Measurements from ENCODE around the gene ESR2. TPM values are rescaled to one million over a fixed set of nuclear protein-coding genes. Genes with fewer than 3 reads are reported as not detected.
"Not testable (repeated sequence)": the region's sequence is repeated elsewhere in the genome, so short reads cannot be mapped to it uniquely, and the experiment has no call there.

Gene ESR2
- total RNA-seq, 1 experiment from 2014 or later = 0.15 TPM

DNA sequence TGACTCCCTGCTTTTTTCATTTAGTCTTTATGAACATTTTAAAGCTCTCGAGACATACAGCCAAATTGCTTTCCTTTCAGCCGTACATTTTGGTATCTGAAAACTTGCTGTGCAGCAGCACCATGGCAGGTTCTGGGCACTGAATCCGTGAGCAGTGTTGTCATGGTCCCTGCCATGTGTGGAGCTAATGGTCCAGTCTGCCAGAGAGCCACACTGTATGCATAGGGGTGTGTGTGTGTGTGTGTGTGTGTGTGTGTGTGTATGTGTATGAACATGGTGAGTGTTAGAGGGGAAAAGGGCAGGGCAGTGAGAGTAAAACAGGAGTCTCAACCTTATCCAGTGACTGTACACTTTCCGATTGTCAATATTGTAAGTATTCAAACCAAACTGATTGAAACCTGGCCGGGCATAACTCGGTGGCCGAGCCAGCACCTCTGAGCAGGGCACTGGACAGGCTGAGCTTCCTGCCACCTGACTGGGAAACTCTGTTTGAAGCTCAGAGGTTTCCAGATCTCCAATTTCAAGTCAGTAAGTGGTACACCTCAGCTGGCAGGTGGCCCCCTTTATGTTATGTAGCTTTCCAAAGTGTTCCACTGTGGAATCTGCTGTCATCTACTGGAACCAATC is 110.0 kb downstream of the ESR2 start:
- Histone ChIP-seq H2BK120ac (ENCODE audit: low read depth, low read length, poor library complexity, severe bottlenecking) (no peak overlapping the region), H3K18ac (ENCODE audit: insufficient read length, low read depth, low read length) (no peak overlapping the region), H2BK5ac (ENCODE audit: insufficient read length, low read length) (no peak overlapping the region), H3K27me3 (ENCODE audit: insufficient read depth, low read length) (no peaks in the 10 kb centered on the region), H3K14ac (ENCODE audit: insufficient read depth, low read length) (no peak overlapping the region), H4K8ac (replicated peaks; ENCODE audit: insufficient read length, low read depth, low read length) (no peak overlapping the region), H2BK12ac (ENCODE audit: insufficient read length, low read depth, low read length) (no peak overlapping the region), H3K4me2 (ENCODE audit: insufficient read depth, insufficient read length, low read length) (no peak overlapping the region), H3K9me3 (ENCODE audit: control insufficient read depth, low read depth, low read length) (no peaks in the 10 kb centered on the region), H4K20me1 (ENCODE audit: control insufficient read depth, insufficient read depth, insufficient read length) (no peaks in the 10 kb centered on the region), H3K9ac (ENCODE audit: extremely low read depth, insufficient read length, low read length) (no peak overlapping the region), H3K79me2 (ENCODE audit: insufficient read depth, low read length) (no peaks in the 10 kb centered on the region), H3K23ac (ENCODE audit: insufficient read length, low read depth, low read length) (no peak overlapping the region), H3K79me1 (ENCODE audit: insufficient read depth, low read depth, low read length, poor library complexity, severe bottlenecking) (no peaks in the 10 kb centered on the region), H2BK15ac (ENCODE audit: low read depth, low read length) (no peak overlapping the region), H3T11ph (ENCODE audit: low read length) (no peak overlapping the region), H3K23me2 (ENCODE audit: insufficient read length, low read depth, low read length, poor library complexity, severe bottlenecking) (no peaks in the 10 kb centered on the region), H3K4ac (ENCODE audit: low read depth, low read length) (no peak overlapping the region), H2BK20ac (ENCODE audit: low read depth, low read length, poor library complexity, severe bottlenecking) (no peak overlapping the region), H4K91ac (ENCODE audit: insufficient read length, low read depth, low read length) (no peak overlapping the region), H3K27ac (ENCODE audit: insufficient read length, low read depth, low read length) (no peak overlapping the region), H2AK5ac (ENCODE audit: insufficient read length, low read length) (no peak overlapping the region), H3K4me1 (ENCODE audit: insufficient read depth, low read length) (peaks cover 6% of the 10 kb centered on the region; the same call in 1 of the 2 replicates), H3K56ac (ENCODE audit: insufficient read length, low read depth, low read length) (no peak overlapping the region), H4K5ac (ENCODE audit: insufficient read length, low read depth, low read length) (no peak overlapping the region), H2AFZ (ENCODE audit: low read length) (no peak overlapping the region)
- H3K27me3 Mint-ChIP-seq (ENCODE audit: low read depth) = no peaks in the 10 kb centered on the region
- no peak overlapping the region for H3K27ac Mint-ChIP-seq
- DNase-seq = no peak
- peaks cover 29 to 33% of the 10 kb centered on the region in 2 experiments for H3K4me1 Mint-ChIP-seq
- TF ChIP-seq, protein P1, sequence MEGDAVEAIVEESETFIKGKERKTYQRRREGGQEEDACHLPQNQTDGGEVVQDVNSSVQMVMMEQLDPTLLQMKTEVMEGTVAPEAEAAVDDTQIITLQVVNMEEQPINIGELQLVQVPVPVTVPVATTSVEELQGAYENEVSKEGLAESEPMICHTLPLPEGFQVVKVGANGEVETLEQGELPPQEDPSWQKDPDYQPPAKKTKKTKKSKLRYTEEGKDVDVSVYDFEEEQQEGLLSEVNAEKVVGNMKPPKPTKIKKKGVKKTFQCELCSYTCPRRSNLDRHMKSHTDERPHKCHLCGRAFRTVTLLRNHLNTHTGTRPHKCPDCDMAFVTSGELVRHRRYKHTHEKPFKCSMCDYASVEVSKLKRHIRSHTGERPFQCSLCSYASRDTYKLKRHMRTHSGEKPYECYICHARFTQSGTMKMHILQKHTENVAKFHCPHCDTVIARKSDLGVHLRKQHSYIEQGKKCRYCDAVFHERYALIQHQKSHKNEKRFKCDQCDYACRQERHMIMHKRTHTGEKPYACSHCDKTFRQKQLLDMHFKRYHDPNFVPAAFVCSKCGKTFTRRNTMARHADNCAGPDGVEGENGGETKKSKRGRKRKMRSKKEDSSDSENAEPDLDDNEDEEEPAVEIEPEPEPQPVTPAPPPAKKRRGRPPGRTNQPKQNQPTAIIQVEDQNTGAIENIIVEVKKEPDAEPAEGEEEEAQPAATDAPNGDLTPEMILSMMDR (conservative IDR thresholded peaks at IDR 0.05) = no peak
- WGBS (ENCODE audit: extremely low coverage, insufficient read length, low lambda C conversion rate) = no CpG with 5 or more reads among the region's 7 CpGs
- H3K4me3 Mint-ChIP-seq = no peak overlapping the region
- H3K36me3 Mint-ChIP-seq (ENCODE audit: insufficient read depth in 1 of 3, low read depth in 3 of 3) = peaks cover 30 to 50% (median 38%) of the 10 kb centered on the region in 3 experiments
- H3K9me3 Mint-ChIP-seq = peaks cover 24 to 26% of the 10 kb centered on the region in 2 experiments

- not testable (repeated sequence) for DNase-seq; H4K91ac ChIP-seq (ENCODE audit: insufficient read length, low read depth, low read length); H3K79me2 ChIP-seq (ENCODE audit: insufficient read depth, low read length); H3K18ac ChIP-seq (ENCODE audit: insufficient read length, low read depth, low read length); H3K27me3 Mint-ChIP-seq (ENCODE audit: low read depth); H4K8ac ChIP-seq (replicated peaks; ENCODE audit: insufficient read length, low read depth, low read length); H2BK120ac ChIP-seq (ENCODE audit: low read depth, low read length, poor library complexity, severe bottlenecking); H3K9ac ChIP-seq (ENCODE audit: extremely low read depth, insufficient read length, low read length); H2BK20ac ChIP-seq (ENCODE audit: low read depth, low read length, poor library complexity, severe bottlenecking); H2BK15ac ChIP-seq (ENCODE audit: low read depth, low read length); H3K56ac ChIP-seq (ENCODE audit: insufficient read length, low read depth, low read length); H2BK5ac ChIP-seq (ENCODE audit: insufficient read length, low read length); H3K27ac Mint-ChIP-seq; H3K4me1 ChIP-seq (ENCODE audit: insufficient read depth, low read length); H3K27me3 ChIP-seq (ENCODE audit: insufficient read depth, low read length); H4K5ac ChIP-seq (ENCODE audit: insufficient read length, low read depth, low read length); H3K4ac ChIP-seq (ENCODE audit: low read depth, low read length); H3K14ac ChIP-seq (ENCODE audit: insufficient read depth, low read length); H2AFZ ChIP-seq (ENCODE audit: low read length); H3K27ac ChIP-seq (ENCODE audit: insufficient read length, low read depth, low read length); H2AK5ac ChIP-seq (ENCODE audit: insufficient read length, low read length); H3K23ac ChIP-seq (ENCODE audit: insufficient read length, low read depth, low read length); H3K79me1 ChIP-seq (ENCODE audit: insufficient read depth, low read depth, low read length, poor library complexity, severe bottlenecking); H3K23me2 ChIP-seq (ENCODE audit: insufficient read length, low read depth, low read length, poor library complexity, severe bottlenecking); H3K4me3 Mint-ChIP-seq; H3K9me3 ChIP-seq (ENCODE audit: control insufficient read depth, low read depth, low read length); H4K20me1 ChIP-seq (ENCODE audit: control insufficient read depth, insufficient read depth, insufficient read length); H3T11ph ChIP-seq (ENCODE audit: low read length); H3K4me2 ChIP-seq (ENCODE audit: insufficient read depth, insufficient read length, low read length); H2BK12ac ChIP-seq (ENCODE audit: insufficient read length, low read depth, low read length)
- peaks cover 24 to 26% of the 10 kb centered on the region in 2 experiments for H3K9me3 Mint-ChIP-seq
- H3K36me3 Mint-ChIP-seq (ENCODE audit: insufficient read depth in 1 of 3, low read depth in 3 of 3) = peaks cover 23 to 47% (median 38%) of the 10 kb centered on the region in 3 experiments
- whole genome bisulfite sequencing (ENCODE audit: extremely low coverage, insufficient read length, low lambda C conversion rate) = no CpG with 5 or more reads among the region's 40 CpGs
- peaks cover 20 to 23% of the 10 kb centered on the region in 2 experiments for H3K4me1 Mint-ChIP-seq
These were observed 111.3 kb downstream of the ESR2 start for GRCh38 chr14:64182908-64183307.
